Activated naive CD4-positive, alpha-beta T cell treated with anti-CD3 and anti-CD28 coated beads, Interleukin-2, amount 10 ng/mL, durations not matched to agents 7 days and 5 days (primary cell): Measurements from ENCODE around the gene BCAS1.

Source experiments
- CTCF ChIA-PET: fragments of 350-600 bp; sonication (Branson Sonifier 250); formaldehyde crosslinking; loops from one replicate; lab custom pipeline; 2021; ENCODE audit warnings: antibody characterized with exemption; lab: Charles Lee
- DNase-seq: peaks from one replicate; pipeline ENCODE4 v3.0.0-alpha.2; 2020
- H3K27ac Mint-ChIP-seq: one replicate; pipeline ENCODE4 v1.8.0; 2021; ENCODE audit warnings: mild to moderate bottlenecking, moderate library complexity, mixed read lengths
- H3K27me3 Mint-ChIP-seq: one replicate; pipeline ENCODE4 v1.8.0; 2021; ENCODE audit warnings: mild to moderate bottlenecking, mixed read lengths
- H3K36me3 Mint-ChIP-seq: one replicate; pipeline ENCODE4 v1.8.0; 2021; ENCODE audit warnings: mixed read lengths
- H3K4me1 Mint-ChIP-seq: one replicate; pipeline ENCODE4 v1.8.0; 2021; ENCODE audit warnings: mixed read lengths
- H3K4me3 Mint-ChIP-seq: one replicate; pipeline ENCODE4 v1.8.0; 2021; ENCODE audit warnings: mild to moderate bottlenecking, moderate library complexity, mixed read lengths
- H3K9me3 Mint-ChIP-seq: one replicate; pipeline ENCODE4 v1.8.0; 2021; ENCODE audit warnings: mixed read lengths

BCAS1 gene

GRCh38 chr20:53964501-53965253, 105.7 kb downstream of the BCAS1 start:
- Mint-ChIP-seq H3K4me3 (no peak overlapping the region), H3K27me3 (peaks cover 12% of the 10 kb centered on the region), H3K4me1 (peaks cover 11% of the 10 kb centered on the region), H3K9me3 (no peaks in the 10 kb centered on the region), H3K36me3 (no peaks in the 10 kb centered on the region), H3K27ac (no peak overlapping the region)
- no peak for DNase-seq
- CTCF ChIA-PET: no interaction called here

- Mint-ChIP-seq H3K4me3 (no peak overlapping the region), H3K27ac (no peak overlapping the region), H3K36me3 (no peaks in the 10 kb centered on the region), H3K4me1 (peaks cover 11% of the 10 kb centered on the region), H3K27me3 (peaks cover 13% of the 10 kb centered on the region), H3K9me3 (no peaks in the 10 kb centered on the region)
- no peak for DNase-seq
- CTCF ChIA-PET: interaction anchor here (1.4 kb wide), 1 partner anchor 98 kb away, joined by 4 read pairs; no protein-coding TSS in a partner anchor
Measured at GRCh38 chr20:53964067-53964466, 106.3 kb downstream of the BCAS1 start.

- Mint-ChIP-seq H3K36me3 (no peaks in the 10 kb centered on the region), H3K27ac (no peak overlapping the region), H3K4me3 (no peak overlapping the region), H3K4me1 (peaks cover 11% of the 10 kb centered on the region), H3K27me3 (peaks cover 13% of the 10 kb centered on the region), H3K9me3 (no peaks in the 10 kb centered on the region)
- CTCF ChIA-PET: interaction anchor here (0.7 to 1.4 kb wide), 2 partner anchors 98 to 180 kb away, joined by 3 to 4 read pairs; no protein-coding TSS in a partner anchor
- DNase-seq: no peak
Measured at GRCh38 chr20:53963635-53964034, 106.8 kb downstream of the BCAS1 start.

DNA sequence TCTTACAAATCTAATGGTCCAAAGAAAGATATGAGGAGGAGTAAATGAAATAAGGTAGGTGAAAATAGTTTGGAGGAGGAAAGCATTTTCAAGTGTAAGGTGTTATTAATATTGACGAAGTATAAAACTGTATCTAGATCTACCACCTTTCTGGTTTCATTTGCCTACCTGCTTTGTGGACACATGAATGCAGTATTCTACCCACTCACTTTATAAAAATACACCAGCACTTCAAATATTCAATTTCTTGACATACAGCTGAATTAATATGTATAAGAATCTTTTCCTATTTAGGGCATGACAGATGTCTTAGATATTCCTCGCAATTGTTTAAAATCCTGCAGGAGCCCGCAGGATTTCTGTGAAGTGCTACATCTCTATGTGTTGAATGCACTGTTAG, 108.0 kb downstream of the BCAS1 start:
- no peak overlapping the region for H3K27ac Mint-ChIP-seq
- peaks cover 13% of the 10 kb centered on the region for H3K27me3 Mint-ChIP-seq
- no peaks in the 10 kb centered on the region for H3K9me3 Mint-ChIP-seq
- DNase-seq: no peak
- H3K4me3 Mint-ChIP-seq: no peak overlapping the region
- CTCF ChIA-PET: interaction anchor here (1.4 kb wide), 1 partner anchor 12 kb away, joined by 3 read pairs; no protein-coding TSS in a partner anchor
- peaks cover 11% of the 10 kb centered on the region for H3K4me1 Mint-ChIP-seq
- no peaks in the 10 kb centered on the region for H3K36me3 Mint-ChIP-seq

DNA sequence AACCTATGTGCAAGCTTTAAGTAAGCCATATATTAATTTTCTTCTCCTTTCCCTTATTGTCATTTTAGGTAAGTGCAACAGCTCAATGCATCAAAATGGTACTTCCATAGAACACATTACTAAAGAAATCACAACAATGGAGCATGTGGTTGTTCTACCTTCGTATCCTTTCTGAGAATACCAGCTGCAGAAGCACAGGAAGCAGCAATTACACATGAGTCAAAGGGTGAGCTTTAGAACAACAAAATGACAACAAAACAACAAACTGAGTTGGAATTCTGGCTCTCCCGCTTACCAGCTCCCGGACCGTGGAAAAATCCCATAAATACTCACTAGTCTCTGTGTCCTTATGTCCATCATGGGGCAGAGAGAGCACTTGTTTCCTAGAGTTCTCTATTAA, 108.9 kb downstream of the BCAS1 start:
- no peak for DNase-seq
- H3K4me3 Mint-ChIP-seq: no peak overlapping the region
- peaks cover 13% of the 10 kb centered on the region for H3K27me3 Mint-ChIP-seq
- CTCF ChIA-PET: interaction anchor here (1.4 kb wide), 1 partner anchor 12 kb away, joined by 3 read pairs; no protein-coding TSS in a partner anchor
- H3K27ac Mint-ChIP-seq: no peak overlapping the region
- H3K9me3 Mint-ChIP-seq: no peaks in the 10 kb centered on the region
- H3K36me3 Mint-ChIP-seq: no peaks in the 10 kb centered on the region
- H3K4me1 Mint-ChIP-seq: peaks cover 11% of the 10 kb centered on the region

- H3K27me3 Mint-ChIP-seq: peaks cover 13% of the 10 kb centered on the region
- H3K36me3 Mint-ChIP-seq: no peaks in the 10 kb centered on the region
- no peak for DNase-seq
- peaks cover 11% of the 10 kb centered on the region for H3K4me1 Mint-ChIP-seq
- H3K9me3 Mint-ChIP-seq: no peaks in the 10 kb centered on the region
- no peak overlapping the region for H3K4me3 Mint-ChIP-seq
- CTCF ChIA-PET: interaction anchor here (1.0 to 1.4 kb wide), 2 partner anchors 11 to 98 kb away, joined by 3 read pairs; no protein-coding TSS in a partner anchor
- H3K27ac Mint-ChIP-seq: no peak overlapping the region
Measured at GRCh38 chr20:53960579-53961272, 109.7 kb downstream of the BCAS1 start.

DNA sequence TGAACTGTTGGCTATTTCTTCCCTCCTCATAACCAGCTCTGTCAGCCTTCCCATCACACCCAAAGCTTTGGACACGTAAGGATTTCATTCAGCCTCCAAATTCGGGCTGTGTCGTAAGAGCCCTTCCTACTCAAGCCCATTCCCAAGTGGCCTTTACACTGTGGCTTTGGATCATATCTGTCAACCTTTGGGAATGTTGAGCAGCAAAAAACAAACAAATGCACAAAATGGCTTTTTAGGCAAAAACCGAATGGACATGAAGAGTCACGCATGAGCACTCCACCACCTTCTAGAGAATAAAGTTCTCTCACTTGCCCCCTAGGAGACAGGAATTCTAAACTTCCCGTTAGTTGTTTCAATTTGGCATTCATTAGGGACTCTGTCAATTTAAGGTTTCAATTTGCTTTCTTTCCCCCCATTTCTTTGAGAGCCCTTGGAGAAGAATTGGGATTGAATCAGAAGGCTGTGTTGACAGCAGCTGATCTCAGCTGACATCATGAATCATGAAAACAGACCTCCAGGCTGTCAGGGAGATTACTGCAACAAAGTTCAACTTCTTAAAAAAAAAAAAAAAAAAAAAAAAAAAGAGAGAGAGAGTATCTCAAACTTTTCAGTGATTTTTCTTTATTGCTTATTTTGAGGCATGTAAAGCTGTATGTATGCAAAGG, 110.3 kb downstream of the BCAS1 start:
- H3K36me3 Mint-ChIP-seq: no peaks in the 10 kb centered on the region
- peaks cover 13% of the 10 kb centered on the region for H3K27me3 Mint-ChIP-seq
- CTCF ChIA-PET: interaction anchor here (1.0 kb wide), 1 partner anchor 99 kb away, joined by 3 read pairs; no protein-coding TSS in a partner anchor
- no peaks in the 10 kb centered on the region for H3K9me3 Mint-ChIP-seq
- no peak overlapping the region for H3K27ac Mint-ChIP-seq
- H3K4me3 Mint-ChIP-seq: no peak overlapping the region
- H3K4me1 Mint-ChIP-seq: peaks cover 11% of the 10 kb centered on the region
- no peak for DNase-seq

- CTCF ChIA-PET: interaction anchor here (0.6 kb wide), 1 partner anchor 494 kb away, joined by 4 read pairs; no protein-coding TSS in a partner anchor
- Mint-ChIP-seq H3K9me3 (peaks cover 3% of the 10 kb centered on the region), H3K27ac (no peak overlapping the region), H3K4me1 (peaks cover 11% of the 10 kb centered on the region), H3K4me3 (no peak overlapping the region), H3K36me3 (peaks cover 3% of the 10 kb centered on the region), H3K27me3 (peaks cover 14% of the 10 kb centered on the region)
- no peak for DNase-seq
Measured at GRCh38 chr20:53958260-53958659, 112.1 kb downstream of the BCAS1 start.

DNA sequence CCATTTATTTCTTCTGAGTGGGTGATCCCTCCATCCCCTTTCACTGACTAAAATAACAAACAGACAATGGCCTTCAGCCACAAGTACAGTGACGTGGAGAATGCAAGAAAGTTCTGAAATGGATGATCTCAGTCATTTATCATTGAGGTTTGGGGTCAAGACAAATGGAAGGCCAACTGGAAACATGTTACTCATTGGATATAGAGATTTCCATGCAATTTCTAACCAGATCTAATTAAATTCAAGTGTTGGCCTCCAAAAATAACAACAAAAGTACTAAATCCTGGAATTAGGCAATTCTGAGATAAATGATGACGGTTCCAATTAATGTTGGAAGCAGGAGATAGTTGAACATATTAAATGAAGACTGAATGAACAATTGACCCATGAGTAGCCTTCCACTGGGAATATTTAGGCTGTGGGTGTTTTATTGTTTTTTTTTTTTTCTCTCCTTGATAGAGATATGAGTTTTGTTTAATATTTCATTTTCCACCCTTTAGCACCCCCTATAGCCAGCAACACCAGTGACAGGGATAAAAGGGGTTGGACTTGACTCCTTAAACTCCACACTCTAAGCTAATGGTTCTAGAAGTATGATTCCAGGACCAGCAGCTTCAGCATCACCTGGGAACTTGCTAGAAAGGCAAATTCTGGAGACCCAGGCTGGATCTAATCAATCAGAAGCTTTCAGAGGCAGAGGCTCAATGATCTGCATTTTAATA, 112.8 kb downstream of the BCAS1 start:
- Mint-ChIP-seq H3K27ac (no peak overlapping the region), H3K9me3 (peaks cover 6% of the 10 kb centered on the region), H3K36me3 (peaks cover 6% of the 10 kb centered on the region), H3K4me1 (peaks cover 11% of the 10 kb centered on the region), H3K4me3 (no peak overlapping the region), H3K27me3 (peaks cover 15% of the 10 kb centered on the region)
- no peak for DNase-seq
- CTCF ChIA-PET: no interaction called here

DNA sequence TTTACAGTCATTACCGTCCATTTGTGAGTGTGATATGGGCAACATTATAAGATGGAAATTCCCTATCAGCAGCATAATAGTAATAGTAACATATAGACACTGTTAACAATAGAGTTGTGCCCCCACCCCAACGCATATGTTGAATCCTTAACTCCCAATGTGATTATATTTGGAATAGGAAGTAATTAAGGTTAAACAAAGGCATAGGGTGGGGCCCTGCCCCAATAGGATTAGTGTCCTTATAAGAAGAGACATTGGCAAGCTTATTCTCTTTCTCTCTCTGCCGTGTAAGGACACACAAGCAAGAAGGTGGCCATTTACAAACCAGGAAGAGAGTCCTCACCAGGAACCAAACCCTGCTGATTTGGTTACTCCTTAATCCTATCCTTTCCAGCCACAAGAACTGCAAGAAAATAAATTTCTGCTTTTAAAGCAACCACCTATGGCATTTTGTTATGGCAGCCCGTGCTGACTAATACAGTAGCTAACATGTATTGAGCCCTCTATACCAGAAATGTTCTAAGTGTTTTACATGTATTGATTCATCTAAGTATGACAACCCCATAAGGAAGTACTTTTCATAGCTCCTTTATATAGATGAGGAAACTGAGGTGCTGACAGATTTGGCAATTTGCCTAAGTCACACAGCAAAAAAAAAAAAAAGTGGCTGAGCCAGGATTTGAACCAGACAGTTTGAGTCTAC, 114.2 kb downstream of the BCAS1 start:
- DNase-seq: no peak
- peaks cover 9% of the 10 kb centered on the region for H3K4me1 Mint-ChIP-seq
- peaks cover 16% of the 10 kb centered on the region for H3K9me3 Mint-ChIP-seq
- peaks cover 15% of the 10 kb centered on the region for H3K27me3 Mint-ChIP-seq
- no peak overlapping the region for H3K27ac Mint-ChIP-seq
- H3K36me3 Mint-ChIP-seq: peaks cover 11% of the 10 kb centered on the region
- CTCF ChIA-PET: no interaction called here
- no peak overlapping the region for H3K4me3 Mint-ChIP-seq

DNA sequence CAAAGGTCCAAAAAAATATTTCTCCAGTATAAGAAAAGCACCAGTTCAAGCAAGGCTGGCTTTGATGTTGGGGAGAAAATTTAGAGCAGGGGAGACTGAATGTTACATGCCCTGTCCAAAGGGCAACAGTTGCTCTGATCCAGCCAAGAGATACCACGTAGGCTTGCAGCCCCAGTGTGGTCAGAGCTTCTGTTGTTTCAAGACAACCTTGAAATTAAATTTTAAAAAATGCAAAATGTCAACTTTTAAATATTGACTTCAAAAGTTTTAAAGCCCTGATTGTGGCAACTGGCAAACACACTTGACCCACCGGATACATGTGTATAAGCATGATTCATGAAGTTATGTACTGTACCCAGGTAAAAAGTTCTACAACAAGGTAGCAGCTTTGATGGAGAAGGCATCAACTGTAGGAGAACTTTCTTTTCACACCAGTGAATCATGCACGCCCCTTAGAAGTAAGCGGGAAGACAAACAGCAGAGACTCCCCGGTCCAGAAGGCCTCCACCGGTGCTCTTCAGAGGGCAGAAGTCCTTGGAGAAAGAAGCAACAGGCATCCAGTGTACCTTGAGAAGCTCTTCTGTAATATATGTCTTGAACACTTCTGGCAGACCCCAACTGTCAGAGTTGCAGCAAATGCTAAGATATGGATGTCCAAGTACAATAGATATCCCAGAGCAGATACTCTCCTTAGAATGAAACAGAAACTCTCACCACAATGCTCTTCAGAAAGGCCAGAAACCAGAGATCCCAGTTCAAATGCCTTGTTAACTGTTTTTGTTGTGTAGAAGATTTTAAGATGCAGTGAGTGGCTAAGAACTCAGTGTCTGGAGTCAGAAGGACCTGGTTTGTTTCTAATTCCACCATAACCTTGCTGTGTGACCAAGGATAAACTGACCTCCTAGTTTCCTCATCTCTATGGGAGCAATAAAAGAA, 115.4 kb downstream of the BCAS1 start:
- CTCF ChIA-PET: interaction anchor here (0.6 kb wide), 1 partner anchor 214 kb away, joined by 3 read pairs; no protein-coding TSS in a partner anchor
- DNase-seq: no peak

DNA sequence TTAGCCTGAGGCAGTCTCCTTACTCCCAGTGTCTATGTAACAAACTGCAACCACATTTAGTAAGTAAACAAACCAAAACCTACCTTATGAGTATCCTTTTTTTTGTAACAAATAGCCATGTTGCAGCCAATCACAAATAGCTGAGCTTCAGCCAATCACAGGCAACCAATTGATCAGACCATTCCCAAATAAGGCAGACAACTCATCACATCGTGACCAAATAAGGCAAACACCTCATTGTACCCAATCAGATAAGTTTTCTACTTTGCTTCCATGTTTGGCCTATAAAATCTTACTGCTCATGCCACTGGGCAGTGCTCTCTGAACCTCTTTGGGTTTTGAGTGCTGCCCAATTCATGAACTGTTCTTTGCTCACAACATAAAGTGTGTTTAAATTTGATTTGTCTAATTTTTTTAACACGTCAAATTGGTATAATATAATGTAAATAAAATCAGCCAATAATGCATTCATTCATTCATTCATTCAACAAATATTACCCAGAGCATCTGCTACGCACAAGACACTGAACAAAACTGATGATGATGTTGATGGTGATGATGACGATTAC, 117.8 kb downstream of the BCAS1 start:
- CTCF ChIA-PET: interaction anchor here (1.4 kb wide), 1 partner anchor 13 kb away, joined by 3 read pairs; no protein-coding TSS in a partner anchor
- H3K9me3 Mint-ChIP-seq: peaks cover 16% of the 10 kb centered on the region

More for the DNA sequence above, 115.4 kb downstream of the BCAS1 start:
- H3K4me3 Mint-ChIP-seq: no peak overlapping the region
- H3K4me1 Mint-ChIP-seq: peaks cover 11% of the 10 kb centered on the region
- no peak overlapping the region for H3K27ac Mint-ChIP-seq
- H3K9me3 Mint-ChIP-seq: peaks cover 16% of the 10 kb centered on the region
- peaks cover 11% of the 10 kb centered on the region for H3K36me3 Mint-ChIP-seq
- H3K27me3 Mint-ChIP-seq: peaks cover 10% of the 10 kb centered on the region

More for the DNA sequence above, 117.8 kb downstream of the BCAS1 start:
- no peak for DNase-seq
- H3K27ac Mint-ChIP-seq: no peak overlapping the region
- H3K36me3 Mint-ChIP-seq: peaks cover 11% of the 10 kb centered on the region
- H3K4me3 Mint-ChIP-seq: no peak overlapping the region
- H3K27me3 Mint-ChIP-seq: peaks cover 6% of the 10 kb centered on the region
- H3K4me1 Mint-ChIP-seq: peaks cover 35% of the 10 kb centered on the region
